A549 (cell line): ENCODE results near the gene ZNF619. TPM values are rescaled to one million over a fixed set of nuclear protein-coding genes. Genes with fewer than 3 reads are reported as not detected.

Experiments
- ATAC-seq, 2 experiments: fragments of 200-7000 bp in 1 of 2; fragments of >200 bp in 1 of 2; cut with Nextera tagmentation in 1 of 2; cut with Tn5 transposase in 1 of 2; 3 replicates each; pipeline versions ENCODE4 v1.8.0 to v1.9.1; 2018 to 2020; ENCODE audit warnings: mild to moderate bottlenecking in 1 of 2, moderate library complexity in 1 of 2
- CTCF ChIA-PET: fragments of 300-600 bp; sonication (Branson Sonifier 250); formaldehyde crosslinking; extraction: SDS; loops from one replicate; lab custom pipeline; 2021; ENCODE audit warnings: antibody characterized with exemption, inconsistent platforms; lab: Yijun Ruan, JAX
- POLR2A ChIA-PET: fragments of 350-600 bp; formaldehyde crosslinking; extraction: SDS; loops from one replicate; lab custom pipeline; 2021; ENCODE audit warnings: antibody characterized with exemption, inconsistent platforms; lab: Yijun Ruan, JAX
- DNase-seq, 2 experiments: peaks; one replicate each; pipeline versions ENCODE4 v3.0.0 to v3.0.0-alpha.2; 2011 to 2016; ENCODE audit warnings: low read depth in 1 of 2, low spot score in 1 of 2
- FAIRE-seq: peaks from 2 replicates; lab custom pipeline; 2011; peaks lifted over from hg19 to GRCh38; lab: Jason Lieb, UNC
- H3K27ac ChIP-seq, 2 experiments: fragments of >200 bp; sonication (Bioruptor Twin); formaldehyde crosslinking; 3 replicates each; pipeline ENCODE4 v1.5.1; 2016 to 2017
- H3K4me1 ChIP-seq: fragments of >200 bp; sonication (Bioruptor Twin); formaldehyde crosslinking; 3 replicates; pipeline ENCODE4 v1.6.1; 2016
- H3K4me2 ChIP-seq: fragments of >200 bp; sonication (Bioruptor Twin); formaldehyde crosslinking; 3 replicates; pipeline ENCODE4 v1.6.1; 2016
- H3K4me3 ChIP-seq: fragments of >200 bp; sonication (Bioruptor Twin); formaldehyde crosslinking; 3 replicates; pipeline ENCODE4 v1.5.1; 2016
- H3K9me3 ChIP-seq: fragments of >200 bp; sonication (Bioruptor Twin); formaldehyde crosslinking; 3 replicates; pipeline ENCODE4 v1.6.1; 2016
- CBX8 ChIP-seq: fragments of 200-600 bp; sonication (generic); IDR thresholded peaks from 2 replicates; pipeline ENCODE4 v1.6.1; 2016
- CEBPB ChIP-seq, 2 experiments: fragments of >200 bp in 1 of 2; sonication (Bioruptor Twin) in 1 of 2; formaldehyde crosslinking in 1 of 2; IDR thresholded peaks; 2 replicates each; pipeline ENCODE4 v1.6.1; 2012 to 2016
- CHD2 ChIP-seq: fragments of 150-350 bp; IDR thresholded peaks from 2 replicates; pipeline ENCODE4 v1.6.1; 2014; ENCODE audit warnings: low read length; ENCODE audit not compliant: partially characterized antibody
- E2F6 ChIP-seq: IDR thresholded peaks from 2 replicates; pipeline ENCODE4 v1.6.1; 2012; ENCODE audit warnings: low read depth, borderline replicate concordance
- EHF ChIP-seq: fragments of 250-450 bp; sonication (Bioruptor Pico); IDR thresholded peaks from 2 replicates; pipeline ENCODE4 v1.5.0; 2020; ENCODE audit warnings: mild to moderate bottlenecking
- EP300 ChIP-seq, 2 experiments: fragments of >200 bp; sonication (Bioruptor Twin); formaldehyde crosslinking; IDR thresholded peaks; 2 replicates in 1 of 2; 3 replicates in 1 of 2; pipeline ENCODE4 v1.6.1; 2016 to 2017
- ESRRA ChIP-seq: fragments of 150-350 bp; IDR thresholded peaks from 2 replicates; pipeline ENCODE4 v1.6.1; 2014; ENCODE audit warnings: mild to moderate bottlenecking, low read length, borderline replicate concordance
- HDAC2 ChIP-seq: fragments of 200-600 bp; sonication (generic); IDR thresholded peaks from 2 replicates; pipeline ENCODE4 v1.6.1; 2016
- HOXB13 ChIP-seq: fragments of 250-450 bp; sonication (Bioruptor Pico); IDR thresholded peaks from 2 replicates; pipeline ENCODE4 v1.5.0; 2020; ENCODE audit warnings: low read depth, mild to moderate bottlenecking, moderate library complexity
- KDM1A ChIP-seq: fragments of 200-600 bp; sonication (generic); IDR thresholded peaks from 2 replicates; pipeline ENCODE4 v1.6.1; 2016; ENCODE audit warnings: low read depth, mild to moderate bottlenecking
- MAZ ChIP-seq: fragments of 150-350 bp; IDR thresholded peaks from 2 replicates; pipeline ENCODE4 v1.6.1; 2014; ENCODE audit warnings: antibody characterized with exemption, low read depth, low read length, borderline replicate concordance
- NFE2L2 ChIP-seq: fragments of 150-350 bp; conservative IDR thresholded peaks from 2 replicates; pipeline ENCODE4 v1.6.1; 2014; ENCODE audit warnings: low read length
- NR3C1 ChIP-seq: fragments of >200 bp; sonication (Bioruptor Twin); formaldehyde crosslinking; IDR thresholded peaks from 3 replicates; pipeline ENCODE4 v1.6.1; 2017
- POLR2AphosphoS2 ChIP-seq: conservative IDR thresholded peaks from 2 replicates; pipeline ENCODE4 v1.6.1; 2012; ENCODE audit warnings: low read length, improper control_type of control experiment, inconsistent platforms
- RFX5 ChIP-seq: fragments of 450-650 bp; IDR thresholded peaks from 2 replicates; pipeline ENCODE4 v1.7.1; 2014; ENCODE audit warnings: antibody characterized with exemption, mild to moderate bottlenecking, moderate library complexity
- RNF2 ChIP-seq: fragments of 200-600 bp; sonication (generic); IDR thresholded peaks from 2 replicates; pipeline ENCODE4 v1.6.1; 2016; ENCODE audit warnings: low read depth, mild to moderate bottlenecking, antibody characterized with exemption, moderate library complexity, borderline replicate concordance
- TP53 ChIP-seq: fragments of 250-450 bp; sonication (Bioruptor Pico); IDR thresholded peaks from 2 replicates; pipeline ENCODE4 v1.5.0; 2021; ENCODE audit warnings: mild to moderate bottlenecking, moderate library complexity
- ZNF302 ChIP-seq: fragments of 250-450 bp; sonication (Bioruptor Pico); IDR thresholded peaks from 2 replicates; pipeline ENCODE4 v1.9.0; 2021; ENCODE audit warnings: inconsistent platforms, mild to moderate bottlenecking, moderate library complexity
- ZSCAN20 ChIP-seq: fragments of 250-450 bp; sonication (Bioruptor Pico); IDR thresholded peaks from 2 replicates; pipeline ENCODE4 v1.8.0; 2022; ENCODE audit warnings: mild to moderate bottlenecking, moderate library complexity
- WGBS: methylation state at CpG from one replicate; pipeline ENCODE4 v1.1.6; 2017; ENCODE audit errors: missing lambda C conversion rate; 5-methylcytosine and 5-hydroxymethylcytosine counted together
- polyA plus RNA-seq, 4 experiments: library from polyadenylated mRNA; depleted of rRNA in 3 of 4; stranded (reverse); fragments of >200 nt; fragmentation: RNase III in 1 of 4; extraction: RNeasy Plus Mini Kit Qiagen cat#74134 plus additional on column Dnase treatment in 1 of 4; gene quantifications; 2 replicates in 3 of 4; 3 replicates in 1 of 4; pipeline ENCODE4 v1.2.3, GENCODE V29; 2011 to 2017
- TF ChIP-seq, protein P1 (sequence below): fragments of 250-450 bp; sonication (Bioruptor Pico); IDR thresholded peaks from 2 replicates; pipeline ENCODE4 v1.5.0; 2020; ENCODE audit warnings: low read depth, mild to moderate bottlenecking, moderate library complexity
- TF ChIP-seq, protein P2 (sequence below): fragments of >200 bp; sonication (Bioruptor Twin); formaldehyde crosslinking; IDR thresholded peaks from 2 replicates; pipeline ENCODE4 v1.6.1; 2016
- TF ChIP-seq, protein P3 (sequence below): IDR thresholded peaks from 2 replicates; pipeline ENCODE4 v1.6.1; 2012

ZNF619 gene
- polyA plus RNA-seq, 2 of the 4 experiments (the other 2 are of a cell fraction), result 2.2 to 4.1 TPM

DNA sequence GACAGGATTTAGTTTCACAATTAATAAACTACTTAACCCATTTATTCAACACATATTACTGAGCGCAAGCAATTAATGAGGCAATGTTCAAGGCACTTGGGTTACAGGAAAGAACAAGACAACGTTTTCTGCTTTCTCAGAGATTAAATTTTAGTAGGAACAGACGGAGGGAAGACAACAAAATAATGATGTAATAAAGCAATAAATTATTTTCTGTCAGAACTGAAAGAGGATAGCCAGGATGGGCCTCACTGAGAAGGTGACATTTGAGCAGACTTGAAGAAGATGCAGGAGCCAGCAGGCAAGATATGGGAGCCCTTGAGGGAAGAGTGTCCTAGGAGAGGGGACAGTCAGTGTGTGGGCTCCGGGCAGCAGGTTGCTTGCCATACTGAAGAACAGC is 31.0 kb upstream of the ZNF619 start:
- no peak overlapping the region for H3K4me3 ChIP-seq
- no peak for FAIRE-seq
- TF ChIP-seq, protein P1, sequence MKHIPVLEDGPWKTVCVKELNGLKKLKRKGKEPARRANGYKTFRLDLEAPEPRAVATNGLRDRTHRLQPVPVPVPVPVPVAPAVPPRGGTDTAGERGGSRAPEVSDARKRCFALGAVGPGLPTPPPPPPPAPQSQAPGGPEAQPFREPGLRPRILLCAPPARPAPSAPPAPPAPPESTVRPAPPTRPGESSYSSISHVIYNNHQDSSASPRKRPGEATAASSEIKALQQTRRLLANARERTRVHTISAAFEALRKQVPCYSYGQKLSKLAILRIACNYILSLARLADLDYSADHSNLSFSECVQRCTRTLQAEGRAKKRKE (CRISPR knock-in tag), result no peak
- TF ChIP-seq EP300 (IDR thresholded peaks at IDR 0.05) (no peak), TP53 (CRISPR knock-in tag) (no peak), POLR2AphosphoS2 (no peak), NR3C1 (no peak)
- no peak overlapping the region for H3K4me2 ChIP-seq
- H3K4me1 ChIP-seq, result no peaks in the 10 kb centered on the region
- DNase-seq, result no peak
- H3K9me3 ChIP-seq, result no peaks in the 10 kb centered on the region
- ChIA-PET CTCF (no interaction called here), POLR2A (no interaction called here)
- no peak for ATAC-seq
- no peak overlapping the region for H3K27ac ChIP-seq
- 58% methylated on average over 4 of the region's 4 CpGs for WGBS

- H3K4me3 ChIP-seq, result no peak overlapping the region
- FAIRE-seq, result no peak
These were observed 26.5 kb upstream of the ZNF619 start for GRCh38 chr3:40450438-40450837.

GRCh38 chr3:40451551-40451950 is 25.4 kb upstream of the ZNF619 start:
- Histone ChIP-seq H3K9me3 (no peaks in the 10 kb centered on the region), H3K4me2 (no peak overlapping the region), H3K4me3 (no peak overlapping the region), H3K4me1 (peaks cover 12% of the 10 kb centered on the region; the same call in 2 of the 3 replicates), H3K27ac (no peak overlapping the region)
- FAIRE-seq, result no peak
- POLR2A ChIA-PET, result no interaction called here
- DNase-seq, result no peak
- CTCF ChIA-PET, result no interaction called here
- no peak for ATAC-seq
- no peak for TF ChIP-seq E2F6
- TF ChIP-seq CEBPB (IDR thresholded peaks at IDR 0.05), result no peak
- no peak for TF ChIP-seq CBX8
- no peak for TF ChIP-seq ZNF302 (CRISPR knock-in tag)
- TF ChIP-seq HOXB13 (CRISPR knock-in tag), result no peak
- TF ChIP-seq TP53 (CRISPR knock-in tag), result no peak
- TF ChIP-seq, all 56 proteins: peak for 0

More at GRCh38 chr3:40450438-40450837, 26.5 kb upstream of the ZNF619 start:
- TF ChIP-seq NFE2L2 (no peak), ESRRA (no peak), CHD2 (no peak), RFX5 (no peak), EP300 (IDR thresholded peaks at IDR 0.05) (no peak), MAZ (no peak), RNF2 (no peak), KDM1A (no peak), ZSCAN20 (CRISPR knock-in tag) (no peak), HOXB13 (CRISPR knock-in tag) (no peak), ZNF302 (CRISPR knock-in tag) (no peak), CBX8 (no peak), EHF (CRISPR knock-in tag) (no peak), HDAC2 (no peak)
- TF ChIP-seq, protein P1 (CRISPR knock-in tag), result no peak
- TF ChIP-seq, protein P2, sequence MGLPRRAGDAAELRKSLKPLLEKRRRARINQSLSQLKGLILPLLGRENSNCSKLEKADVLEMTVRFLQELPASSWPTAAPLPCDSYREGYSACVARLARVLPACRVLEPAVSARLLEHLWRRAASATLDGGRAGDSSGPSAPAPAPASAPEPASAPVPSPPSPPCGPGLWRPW, result no peak
- TF ChIP-seq, protein P3, sequence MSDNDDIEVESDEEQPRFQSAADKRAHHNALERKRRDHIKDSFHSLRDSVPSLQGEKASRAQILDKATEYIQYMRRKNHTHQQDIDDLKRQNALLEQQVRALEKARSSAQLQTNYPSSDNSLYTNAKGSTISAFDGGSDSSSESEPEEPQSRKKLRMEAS, result no peak
- H3K27ac ChIP-seq, result no peak overlapping the region
- WGBS, result 55% methylated on average over 2 of the region's 2 CpGs
- H3K4me1 ChIP-seq, result peaks cover 12% of the 10 kb centered on the region; the same call in 2 of the 3 replicates
- no peak for ATAC-seq
- H3K4me2 ChIP-seq, result no peak overlapping the region
- POLR2A ChIA-PET, result interaction anchor here (0.6 kb wide), 1 partner anchor 522 kb away, joined by 3 read pairs; no protein-coding TSS in a partner anchor
- CTCF ChIA-PET, result interaction anchor here (1.0 kb wide), 1 partner anchor 259 kb away, joined by 4 read pairs; no protein-coding TSS in a partner anchor
- DNase-seq, result no peak
- H3K9me3 ChIP-seq, result no peaks in the 10 kb centered on the region
